ENCODE measurements around the gene PEX5. TPM values are rescaled to one million over a fixed set of nuclear protein-coding genes. Genes with fewer than 3 reads are reported as not detected.
"Not testable (repeated sequence)": the region's sequence is repeated elsewhere in the genome, so short reads cannot be mapped to it uniquely, and the experiment has no call there.

Gene PEX5
- total RNA-seq, 6 experiments from 2014 or later = 19.8 to 24.4 (median 22.2) TPM

DNA sequence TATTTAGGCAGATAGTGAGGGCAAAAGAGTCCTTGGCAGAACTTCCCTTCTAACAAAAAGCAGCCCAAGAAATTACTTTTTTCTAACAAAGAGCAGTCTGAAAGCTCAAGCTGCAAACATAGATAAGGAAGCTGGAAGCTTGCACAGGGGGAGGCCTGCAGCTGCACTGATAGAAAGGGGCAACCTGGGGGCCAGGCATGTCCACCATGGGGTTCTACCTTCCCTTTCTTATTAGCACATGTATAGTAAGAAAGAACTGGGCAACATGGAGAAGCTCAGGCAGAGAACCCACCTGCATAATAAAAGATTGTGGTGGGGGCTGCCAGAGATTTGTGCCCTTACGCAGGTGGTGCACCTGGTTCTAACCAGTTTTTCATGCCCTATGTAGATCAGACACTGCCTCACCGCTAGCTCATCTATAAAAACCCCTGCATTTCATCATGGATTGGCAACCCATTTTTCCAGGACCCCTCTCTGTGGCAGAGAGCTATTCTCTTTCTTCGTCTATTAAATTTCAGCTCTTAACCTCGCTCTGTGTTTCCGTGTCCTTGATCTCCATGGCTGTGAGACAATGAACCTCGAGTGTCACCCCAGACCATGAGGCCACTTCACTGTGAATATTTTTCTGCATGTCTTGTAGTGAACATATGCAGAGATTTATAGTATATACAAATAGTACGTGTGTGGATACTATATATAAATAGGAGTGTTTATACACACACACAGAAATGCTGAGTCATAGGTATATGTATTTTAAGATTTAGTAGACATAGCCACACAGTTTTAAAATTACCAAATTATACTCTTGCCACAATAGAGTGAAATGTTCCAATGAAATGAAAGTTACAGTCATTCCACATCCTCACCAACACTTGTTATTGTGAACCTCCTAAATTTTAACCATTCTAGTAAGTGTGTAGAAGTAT lies 53.0 kb downstream of the PEX5 start:
- no peak for DNase-seq
- Mint-ChIP-seq H3K9me3 (no peaks in the 10 kb centered on the region), H3K4me1 (ENCODE audit: low read depth) (peaks cover 28% of the 10 kb centered on the region), H3K4me3 (no peak overlapping the region), H3K27me3 (ENCODE audit: insufficient read depth) (peaks cover 3% of the 10 kb centered on the region), H3K36me3 (ENCODE audit: low read depth) (no peaks in the 10 kb centered on the region), H3K27ac (no peak overlapping the region)
- TF ChIP-seq, protein P1, sequence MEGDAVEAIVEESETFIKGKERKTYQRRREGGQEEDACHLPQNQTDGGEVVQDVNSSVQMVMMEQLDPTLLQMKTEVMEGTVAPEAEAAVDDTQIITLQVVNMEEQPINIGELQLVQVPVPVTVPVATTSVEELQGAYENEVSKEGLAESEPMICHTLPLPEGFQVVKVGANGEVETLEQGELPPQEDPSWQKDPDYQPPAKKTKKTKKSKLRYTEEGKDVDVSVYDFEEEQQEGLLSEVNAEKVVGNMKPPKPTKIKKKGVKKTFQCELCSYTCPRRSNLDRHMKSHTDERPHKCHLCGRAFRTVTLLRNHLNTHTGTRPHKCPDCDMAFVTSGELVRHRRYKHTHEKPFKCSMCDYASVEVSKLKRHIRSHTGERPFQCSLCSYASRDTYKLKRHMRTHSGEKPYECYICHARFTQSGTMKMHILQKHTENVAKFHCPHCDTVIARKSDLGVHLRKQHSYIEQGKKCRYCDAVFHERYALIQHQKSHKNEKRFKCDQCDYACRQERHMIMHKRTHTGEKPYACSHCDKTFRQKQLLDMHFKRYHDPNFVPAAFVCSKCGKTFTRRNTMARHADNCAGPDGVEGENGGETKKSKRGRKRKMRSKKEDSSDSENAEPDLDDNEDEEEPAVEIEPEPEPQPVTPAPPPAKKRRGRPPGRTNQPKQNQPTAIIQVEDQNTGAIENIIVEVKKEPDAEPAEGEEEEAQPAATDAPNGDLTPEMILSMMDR (IDR thresholded peaks at IDR 0.05) = no peak

DNA sequence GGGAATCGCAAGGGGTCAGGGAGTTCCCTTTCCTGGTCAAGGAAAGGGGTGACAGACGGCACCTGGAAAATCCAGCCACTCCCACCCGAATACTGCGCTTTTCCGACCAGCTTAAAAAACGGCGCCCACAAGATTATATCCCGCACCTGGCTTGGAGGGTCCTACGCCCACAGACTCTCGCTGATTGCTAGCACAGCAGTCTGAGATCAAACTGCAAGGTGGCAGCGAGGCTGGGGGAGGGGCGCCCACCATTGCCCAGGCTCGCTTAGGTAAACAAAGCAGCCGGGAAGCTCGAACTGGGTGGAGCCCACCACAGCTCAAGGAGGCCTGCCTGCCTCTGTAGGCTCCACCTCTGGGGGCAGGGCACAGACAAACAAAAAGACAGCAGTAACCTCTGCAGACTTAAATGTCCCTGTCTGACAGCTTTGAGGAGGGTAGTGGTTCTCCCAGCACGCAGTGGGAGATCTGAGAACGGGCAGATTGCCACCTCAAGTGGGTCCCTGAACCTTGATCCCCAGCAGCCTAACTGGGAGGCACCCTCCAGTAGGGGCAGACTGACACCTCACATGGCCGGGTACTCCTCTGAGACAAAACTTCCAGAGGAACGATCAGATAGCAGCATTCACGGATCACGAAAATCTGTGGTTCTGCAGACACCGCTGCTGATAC lies 62.0 kb downstream of the PEX5 start:
- H3K27me3 Mint-ChIP-seq (ENCODE audit: insufficient read depth); H3K4me3 Mint-ChIP-seq; DNase-seq; H3K4me1 Mint-ChIP-seq (ENCODE audit: low read depth); H3K36me3 Mint-ChIP-seq (ENCODE audit: low read depth); H3K9me3 Mint-ChIP-seq; H3K27ac Mint-ChIP-seq: not testable (repeated sequence)

DNA sequence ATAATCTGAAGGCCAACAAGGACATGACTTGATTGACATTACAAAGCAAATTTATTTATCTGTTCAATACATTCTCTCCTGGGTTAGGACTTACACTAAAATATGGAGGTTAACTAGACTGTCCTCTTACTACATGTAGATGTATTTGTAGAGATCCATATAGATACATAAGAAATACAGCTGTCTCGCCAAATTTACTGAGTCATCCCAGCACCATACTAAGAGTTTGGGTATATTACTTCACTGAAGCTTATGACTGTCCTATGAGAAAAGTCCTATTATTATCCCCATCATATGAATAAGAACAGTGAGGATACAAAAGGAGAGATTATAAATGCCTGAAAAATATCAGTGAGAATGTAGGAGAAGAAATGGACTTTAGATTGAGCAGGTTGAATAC lies 69.6 kb downstream of the PEX5 start:
- TF ChIP-seq, protein P1 (IDR thresholded peaks at IDR 0.05) = no peak
- H3K27ac Mint-ChIP-seq = no peak overlapping the region

More for the DNA sequence above, 69.6 kb downstream of the PEX5 start:
- Mint-ChIP-seq H3K36me3 (ENCODE audit: low read depth) (no peaks in the 10 kb centered on the region), H3K4me3 (no peak overlapping the region), H3K27me3 (ENCODE audit: insufficient read depth) (peaks cover 5% of the 10 kb centered on the region), H3K9me3 (no peaks in the 10 kb centered on the region), H3K4me1 (ENCODE audit: low read depth) (no peaks in the 10 kb centered on the region)
- DNase-seq = no peak

Other genes with a start within 250 kb of the PEX5 start
- gene RNU7-1, start 245.9 kb upstream of the PEX5 start, total RNA-seq (2021; fragmentation: NEBNext Ultra II Directional; extraction: Animal tissue kit (Norgen Biotek cat#: 25700)) = not detected
- gene C12orf57, start 245.7 kb upstream of the PEX5 start, total RNA-seq (2021; fragmentation: NEBNext Ultra II Directional; extraction: Animal tissue kit (Norgen Biotek cat#: 25700)) = 100 to 1,000 TPM; 115 to 131 (median 123) TPM
- not detected for gene PTPN6, start 238.3 kb upstream of the PEX5 start, total RNA-seq (2021; fragmentation: NEBNext Ultra II Directional; extraction: Animal tissue kit (Norgen Biotek cat#: 25700))
- 100 to 1,000 TPM; 160 to 198 (median 182) TPM for gene PHB2, start 219.0 kb upstream of the PEX5 start, total RNA-seq (2021; fragmentation: NEBNext Ultra II Directional; extraction: Animal tissue kit (Norgen Biotek cat#: 25700))
- gene EMG1, start 218.8 kb upstream of the PEX5 start, total RNA-seq (2021; fragmentation: NEBNext Ultra II Directional; extraction: Animal tissue kit (Norgen Biotek cat#: 25700)) = 10 to 100 TPM; 64.9 to 83.7 (median 75.6) TPM
- gene LPCAT3, start 171.2 kb upstream of the PEX5 start, total RNA-seq (2021; fragmentation: NEBNext Ultra II Directional; extraction: Animal tissue kit (Norgen Biotek cat#: 25700)) = 10 to 100 TPM; 17.4 to 28.4 (median 21.6) TPM
- 10 to 100 TPM; 21.9 to 30.8 (median 30.2) TPM for gene C1S, start 129.0 kb upstream of the PEX5 start, total RNA-seq (2021; fragmentation: NEBNext Ultra II Directional; extraction: Animal tissue kit (Norgen Biotek cat#: 25700))
- gene C1R, start 97.2 kb upstream of the PEX5 start, total RNA-seq (2021; fragmentation: NEBNext Ultra II Directional; extraction: Animal tissue kit (Norgen Biotek cat#: 25700)) = 10 to 100 TPM in 5 of 6 experiments, 1 to 10 TPM in 1; 9.3 to 43.4 (median 36.0) TPM
- gene C1RL, start 80.5 kb upstream of the PEX5 start, total RNA-seq (2021; fragmentation: NEBNext Ultra II Directional; extraction: Animal tissue kit (Norgen Biotek cat#: 25700)) = 10 to 100 TPM in 5 of 6 experiments, 1 to 10 TPM in 1; 8.5 to 20.0 (median 15.8) TPM
- gene RBP5, start 60.8 kb upstream of the PEX5 start, total RNA-seq (2021; fragmentation: NEBNext Ultra II Directional; extraction: Animal tissue kit (Norgen Biotek cat#: 25700)) = not detected
- gene CLSTN3, start 59.3 kb upstream of the PEX5 start, total RNA-seq (2021; fragmentation: NEBNext Ultra II Directional; extraction: Animal tissue kit (Norgen Biotek cat#: 25700)) = 10 to 100 TPM; 10.4 to 15.5 (median 13.7) TPM
- not detected for gene ACSM4, start 114.4 kb downstream of the PEX5 start, total RNA-seq (2021; fragmentation: NEBNext Ultra II Directional; extraction: Animal tissue kit (Norgen Biotek cat#: 25700))

Data from HFFc6 (cell line).